GM13976 (cell line): Measurements from ENCODE around the gene ELN.
"Not testable (repeated sequence)": the region's sequence is repeated elsewhere in the genome, so short reads cannot be mapped to it uniquely, and the experiment has no call there.

ENCODE experiments used
- DNase-seq: peaks from one replicate; pipeline ENCODE4 v3.0.0; 2012; ENCODE audit warnings: low spot score
- in situ Hi-C: fragments of 300-500 bp; cut with MboI; formaldehyde crosslinking; loops from one replicate; pipeline ENCODE4 v1.12.0; 2022; ENCODE audit warnings: low sequenced_read_pairs, mixed read lengths, inconsistent platforms; ENCODE audit not compliant: unreplicated experiment
- TF ChIP-seq, protein P1 (sequence below): IDR thresholded peaks from 2 replicates; pipeline ENCODE4 v1.5.1; 2012; ENCODE audit warnings: borderline replicate concordance, mild to moderate bottlenecking; ENCODE audit not compliant: insufficient read depth; ENCODE audit errors: extremely low read depth, missing control alignments, control extremely low read depth

The ELN gene

GRCh38 chr7:74007242-74007567 is 20.8 kb upstream of the ELN start:
- no peak for DNase-seq
- TF ChIP-seq, protein P1, sequence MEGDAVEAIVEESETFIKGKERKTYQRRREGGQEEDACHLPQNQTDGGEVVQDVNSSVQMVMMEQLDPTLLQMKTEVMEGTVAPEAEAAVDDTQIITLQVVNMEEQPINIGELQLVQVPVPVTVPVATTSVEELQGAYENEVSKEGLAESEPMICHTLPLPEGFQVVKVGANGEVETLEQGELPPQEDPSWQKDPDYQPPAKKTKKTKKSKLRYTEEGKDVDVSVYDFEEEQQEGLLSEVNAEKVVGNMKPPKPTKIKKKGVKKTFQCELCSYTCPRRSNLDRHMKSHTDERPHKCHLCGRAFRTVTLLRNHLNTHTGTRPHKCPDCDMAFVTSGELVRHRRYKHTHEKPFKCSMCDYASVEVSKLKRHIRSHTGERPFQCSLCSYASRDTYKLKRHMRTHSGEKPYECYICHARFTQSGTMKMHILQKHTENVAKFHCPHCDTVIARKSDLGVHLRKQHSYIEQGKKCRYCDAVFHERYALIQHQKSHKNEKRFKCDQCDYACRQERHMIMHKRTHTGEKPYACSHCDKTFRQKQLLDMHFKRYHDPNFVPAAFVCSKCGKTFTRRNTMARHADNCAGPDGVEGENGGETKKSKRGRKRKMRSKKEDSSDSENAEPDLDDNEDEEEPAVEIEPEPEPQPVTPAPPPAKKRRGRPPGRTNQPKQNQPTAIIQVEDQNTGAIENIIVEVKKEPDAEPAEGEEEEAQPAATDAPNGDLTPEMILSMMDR = no peak
- in situ Hi-C loops = no loop called here

DNA sequence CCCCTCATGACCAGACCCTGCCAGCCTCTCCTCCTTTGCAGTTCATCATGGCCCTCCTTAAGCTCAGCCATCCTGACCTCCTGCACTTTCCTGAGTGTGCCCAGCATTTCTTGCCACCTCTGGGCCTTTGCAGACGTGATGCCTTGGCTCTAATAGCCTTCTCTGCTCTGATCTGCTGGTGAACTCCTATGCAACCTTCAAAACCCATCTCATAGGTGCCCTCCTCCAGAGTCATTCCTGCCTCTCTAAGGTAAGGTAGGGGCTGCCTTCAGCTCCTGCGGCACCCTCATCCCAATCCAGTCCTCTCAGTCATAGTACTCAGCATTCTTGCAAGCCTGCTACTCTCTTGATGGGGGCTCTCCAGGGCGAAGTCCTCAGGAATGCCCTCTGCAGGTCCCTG is 19.3 kb upstream of the ELN start:
- in situ Hi-C loops = no loop called here
- TF ChIP-seq, protein P1 = no peak
- no peak for DNase-seq

DNA sequence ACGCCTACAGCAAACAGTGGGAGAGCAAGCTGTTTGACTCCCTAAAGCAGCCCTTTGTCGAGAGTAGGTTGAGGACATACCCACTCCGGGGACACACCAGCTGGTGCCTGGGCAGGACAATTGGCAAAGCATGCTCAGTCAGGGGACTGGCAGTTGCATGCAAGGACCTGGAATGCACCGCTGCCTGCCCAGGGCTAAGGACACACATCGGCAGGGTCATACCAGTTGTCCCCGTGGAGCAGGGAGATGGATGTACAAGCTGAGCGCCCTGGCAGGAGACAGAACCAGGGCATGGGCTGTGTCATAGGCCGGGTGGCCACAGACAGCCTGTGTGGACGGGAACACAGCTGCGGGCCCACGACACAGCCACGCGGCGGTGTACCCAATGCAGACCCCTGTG is 18.3 kb upstream of the ELN start:
- no peak for DNase-seq
- TF ChIP-seq, protein P1 = no peak
- in situ Hi-C loops = no loop called here

DNA sequence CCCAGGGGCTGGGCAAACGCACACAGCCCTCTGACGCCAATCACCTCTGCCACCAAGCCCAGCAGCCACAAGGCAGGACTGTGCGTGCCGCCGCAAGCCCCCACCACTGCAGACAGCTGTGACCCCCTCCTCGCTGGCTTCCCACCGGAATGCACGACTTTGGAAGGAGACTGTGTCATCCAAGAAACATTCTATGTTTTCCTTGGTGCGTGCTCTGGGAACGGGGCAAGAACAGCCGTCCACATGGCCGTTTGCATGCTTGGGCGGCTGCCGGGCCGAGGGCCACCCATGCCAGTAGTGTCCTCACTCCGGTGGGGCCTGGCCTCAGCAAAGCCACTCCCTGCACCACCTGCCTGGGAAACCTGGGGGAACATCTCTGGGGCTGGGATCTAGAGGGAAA is 17.6 kb upstream of the ELN start:
- in situ Hi-C loops = no loop called here
- TF ChIP-seq, protein P1 = no peak
- DNase-seq = no peak

GRCh38 chr7:74011421-74011820 is 16.6 kb upstream of the ELN start:
- in situ Hi-C loops, DNase-seq: not testable (repeated sequence)

GRCh38 chr7:74012842-74013249 is 15.1 kb upstream of the ELN start:
- DNase-seq = peak; percentile 96
- TF ChIP-seq, protein P1 = no peak

GRCh38 chr7:74013539-74014272 is 14.3 kb upstream of the ELN start:
- no peak for DNase-seq
- TF ChIP-seq, protein P1 = no peak
- in situ Hi-C loops = no loop called here

More at GRCh38 chr7:74012842-74013249, 15.1 kb upstream of the ELN start:
- in situ Hi-C loops = no loop called here
